ENCODE measurements around the gene THAP12.
A peak's percentile ranks its signal among the peaks of the same experiment; 100 is the strongest.

THAP12 gene

GRCh38 chr11:76379807-76380158, 1.1 kb downstream of the THAP12 start:
- no peak for DNase-seq

- DNase-seq = no peak
Measured at GRCh38 chr11:76376746-76377558, 4.0 kb downstream of the THAP12 start.

- peak; percentile 51 for DNase-seq
Measured at GRCh38 chr11:76371170-76371569, 9.8 kb downstream of the THAP12 start.

- DNase-seq = no peak
Measured at GRCh38 chr11:76369406-76369805, 11.5 kb downstream of the THAP12 start.

- no peak for DNase-seq
Measured at GRCh38 chr11:76368490-76368889, 12.4 kb downstream of the THAP12 start.

- no peak for DNase-seq
Measured at GRCh38 chr11:76365038-76365679, 15.8 kb downstream of the THAP12 start.

- DNase-seq = no peak
Measured at GRCh38 chr11:76362716-76363115, 18.2 kb downstream of the THAP12 start.

GRCh38 chr11:76361776-76362175, 19.2 kb downstream of the THAP12 start:
- DNase-seq = no peak

- no peak for DNase-seq
Measured at GRCh38 chr11:76361374-76361773, 19.6 kb downstream of the THAP12 start.

- no peak for DNase-seq
Measured at GRCh38 chr11:76355172-76355571, 25.8 kb downstream of the THAP12 start.

- DNase-seq = no peak
Measured at GRCh38 chr11:76348348-76348747, 32.6 kb downstream of the THAP12 start.

GRCh38 chr11:76347466-76347865, 33.5 kb downstream of the THAP12 start:
- no peak for DNase-seq

- no peak for DNase-seq
Measured at GRCh38 chr11:76339221-76339620, 41.7 kb downstream of the THAP12 start.

- no peak for DNase-seq
Measured at GRCh38 chr11:76337923-76338322, 43.0 kb downstream of the THAP12 start.

GRCh38 chr11:76337469-76337868, 43.5 kb downstream of the THAP12 start:
- no peak for DNase-seq

GRCh38 chr11:76336597-76336996, 44.3 kb downstream of the THAP12 start:
- no peak for DNase-seq

- no peak for DNase-seq
Measured at GRCh38 chr11:76335842-76336241, 45.1 kb downstream of the THAP12 start.

GRCh38 chr11:76334826-76335389, 46.0 kb downstream of the THAP12 start:
- no peak for DNase-seq

GRCh38 chr11:76330651-76331050, 50.3 kb downstream of the THAP12 start:
- no peak for DNase-seq

- DNase-seq = no peak
Measured at GRCh38 chr11:76329983-76330382, 50.9 kb downstream of the THAP12 start.

- no peak for DNase-seq
Measured at GRCh38 chr11:76329084-76329648, 51.8 kb downstream of the THAP12 start.

- DNase-seq = no peak
Measured at GRCh38 chr11:76327756-76328388, 53.1 kb downstream of the THAP12 start.

GRCh38 chr11:76327202-76327601, 53.7 kb downstream of the THAP12 start:
- no peak for DNase-seq

Measured in activated naive CD4-positive, alpha-beta T cell treated with anti-CD3 and anti-CD28 coated beads, Interleukin-2, amount 50 U/mL, for 16 hours (primary cell).